ENCODE measurements around the gene NFKBIZ.
A peak's percentile ranks its signal among the peaks of the same experiment; 100 is the strongest.

Gene NFKBIZ

GRCh38 chr3:101807888-101808287 lies 41.4 kb upstream of the NFKBIZ start:
- no peak overlapping the region for H3K4me3 ChIP-seq (ENCODE audit: low read depth, low read length)
- no peak for TF ChIP-seq CTCF (IDR thresholded peaks at IDR 0.05; ENCODE audit: low read depth, low read length, missing control alignments)
- no peak for DNase-seq (ENCODE audit: low read depth)

- no peak overlapping the region for H3K4me3 ChIP-seq (ENCODE audit: low read depth, low read length)
- DNase-seq (ENCODE audit: low read depth): no peak
- peak; percentile 67 for TF ChIP-seq CTCF (IDR thresholded peaks at IDR 0.05; ENCODE audit: low read depth, low read length, missing control alignments)
These were observed 39.9 kb upstream of the NFKBIZ start for GRCh38 chr3:101809178-101810021.

GRCh38 chr3:101810022-101810418 lies 39.3 kb upstream of the NFKBIZ start:
- TF ChIP-seq CTCF (IDR thresholded peaks at IDR 0.05; ENCODE audit: low read depth, low read length, missing control alignments): no peak
- no peak overlapping the region for H3K4me3 ChIP-seq (ENCODE audit: low read depth, low read length)
- DNase-seq (ENCODE audit: low read depth): no peak

- no peak for DNase-seq (ENCODE audit: low read depth)
- TF ChIP-seq CTCF (IDR thresholded peaks at IDR 0.05; ENCODE audit: low read depth, low read length, missing control alignments): no peak
- H3K4me3 ChIP-seq (ENCODE audit: low read depth, low read length): no peak overlapping the region
These were observed 37.4 kb upstream of the NFKBIZ start for GRCh38 chr3:101811875-101812274.

GRCh38 chr3:101812895-101813294 lies 36.4 kb upstream of the NFKBIZ start:
- DNase-seq (ENCODE audit: low read depth): no peak
- H3K4me3 ChIP-seq (ENCODE audit: low read depth, low read length): no peak overlapping the region
- TF ChIP-seq CTCF (IDR thresholded peaks at IDR 0.05; ENCODE audit: low read depth, low read length, missing control alignments): no peak

- no peak overlapping the region for H3K4me3 ChIP-seq (ENCODE audit: low read depth, low read length)
- no peak for DNase-seq (ENCODE audit: low read depth)
- TF ChIP-seq CTCF (IDR thresholded peaks at IDR 0.05; ENCODE audit: low read depth, low read length, missing control alignments): peak; percentile 37
These were observed 35.4 kb upstream of the NFKBIZ start for GRCh38 chr3:101813817-101814440.
